ENCODE data around the gene AP1S3. TPM values are rescaled to one million over a fixed set of nuclear protein-coding genes. Genes with fewer than 3 reads are reported as not detected.

AP1S3 gene
- total RNA-seq, 1 donor from 2014 or later, result 0.80 TPM

Other genes with a start within 250 kb of the AP1S3 start
- gene SCG2, start 235.2 kb downstream of the AP1S3 start, total RNA-seq (ENCODE audit: unreplicated experiment), result 0.23 TPM
- gene WDFY1, start 107.8 kb upstream of the AP1S3 start, total RNA-seq (ENCODE audit: unreplicated experiment), result 53.1 TPM
- gene MRPL44, start 119.9 kb upstream of the AP1S3 start, total RNA-seq (ENCODE audit: unreplicated experiment), result 25.7 TPM
- gene SERPINE2, start 201.7 kb upstream of the AP1S3 start, total RNA-seq (ENCODE audit: unreplicated experiment), result 40.4 TPM

Data from endothelial cell (in vitro differentiated cells).